GM18502 (cell line): Measurements from ENCODE around the gene OR2AT4.
A peak's percentile ranks its signal among the peaks of the same experiment; 100 is the strongest.
"Not testable (repeated sequence)": the region's sequence is repeated elsewhere in the genome, so short reads cannot be mapped to it uniquely, and the experiment has no call there.

Source experiments
- ATAC-seq: cut with Tn5 transposase; IDR thresholded peaks from one replicate; pipeline ENCODE4 v1.9.1; 2021; ENCODE audit warnings: mild to moderate bottlenecking; ENCODE audit not compliant: unreplicated experiment, poor library complexity

Gene OR2AT4

DNA sequence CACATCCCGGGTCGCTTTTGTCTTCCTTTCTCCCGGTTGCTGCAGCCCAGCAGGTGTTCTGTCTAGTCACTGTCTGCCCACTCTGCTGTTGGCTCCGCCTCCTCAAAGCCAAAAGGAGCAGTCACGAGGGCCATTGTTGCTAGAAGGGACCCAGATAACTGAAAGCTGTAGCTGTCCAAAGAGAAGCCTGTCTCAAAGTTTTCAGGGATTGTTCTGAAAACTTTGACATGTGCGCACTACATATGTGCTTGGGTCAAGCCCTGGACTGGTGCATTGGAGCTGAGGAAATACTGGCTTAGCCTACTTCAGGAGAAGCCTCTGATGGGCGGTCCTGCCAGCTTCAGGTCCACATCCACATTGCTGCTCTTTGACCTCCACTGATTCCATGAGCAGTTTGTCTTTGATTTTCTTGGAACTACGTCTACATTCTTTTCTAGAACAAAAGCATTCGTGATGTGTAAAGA is 8.8 kb upstream of the OR2AT4 start:
- ATAC-seq: no peak

- no peak for ATAC-seq
These were observed 6.8 kb upstream of the OR2AT4 start for GRCh38 chr11:75103380-75104026.

GRCh38 chr11:75101424-75102128 is 4.9 kb upstream of the OR2AT4 start:
- ATAC-seq: no peak

DNA sequence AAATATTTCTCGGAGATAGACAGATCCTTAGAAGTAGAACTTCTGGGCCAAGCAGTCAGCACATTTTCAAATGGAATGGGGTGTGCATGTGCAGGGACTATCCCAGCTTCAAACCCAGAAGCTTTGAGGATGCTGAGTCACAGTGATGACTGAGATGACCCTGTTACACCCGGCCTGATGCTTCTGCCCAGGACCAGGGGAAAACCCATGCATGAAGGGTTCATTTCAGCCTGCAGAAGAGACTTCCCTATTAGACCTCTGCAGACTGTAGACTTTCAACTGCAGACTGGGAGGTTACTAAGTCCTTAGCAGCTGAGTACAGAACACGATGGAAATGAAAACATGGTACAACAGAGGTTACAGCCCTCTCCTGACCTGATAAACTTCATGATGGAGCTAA is 3.6 kb upstream of the OR2AT4 start:
- peak; percentile 95 for ATAC-seq

DNA sequence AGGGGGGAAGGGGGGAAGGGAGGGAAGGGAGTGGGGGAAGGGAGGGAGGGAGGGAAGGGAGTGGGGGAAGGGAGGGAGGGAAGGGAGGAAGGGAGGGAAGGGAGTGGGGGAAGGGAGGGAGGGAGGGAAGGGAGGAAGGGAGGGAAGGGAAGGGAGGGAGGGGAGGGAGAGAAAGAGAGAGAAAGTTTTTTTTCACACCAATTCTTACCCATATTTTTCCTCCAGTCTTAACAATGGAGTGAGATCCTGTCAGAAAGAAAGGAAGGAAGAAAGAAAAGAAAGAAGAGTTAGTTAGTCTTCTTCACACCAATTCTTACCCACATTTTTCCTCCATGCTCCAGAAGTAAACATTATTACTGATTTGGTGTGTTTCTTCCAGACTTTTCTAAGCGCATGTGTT is 3.0 kb upstream of the OR2AT4 start:
- no peak for ATAC-seq

- ATAC-seq: not testable (repeated sequence)
These were observed 2.3 kb upstream of the OR2AT4 start for GRCh38 chr11:75098835-75099439.

- not testable (repeated sequence) for ATAC-seq
These were observed 1.5 kb upstream of the OR2AT4 start for GRCh38 chr11:75098181-75098580.

GRCh38 chr11:75097173-75097557 is 489 bp upstream of the OR2AT4 start:
- no peak for ATAC-seq

DNA sequence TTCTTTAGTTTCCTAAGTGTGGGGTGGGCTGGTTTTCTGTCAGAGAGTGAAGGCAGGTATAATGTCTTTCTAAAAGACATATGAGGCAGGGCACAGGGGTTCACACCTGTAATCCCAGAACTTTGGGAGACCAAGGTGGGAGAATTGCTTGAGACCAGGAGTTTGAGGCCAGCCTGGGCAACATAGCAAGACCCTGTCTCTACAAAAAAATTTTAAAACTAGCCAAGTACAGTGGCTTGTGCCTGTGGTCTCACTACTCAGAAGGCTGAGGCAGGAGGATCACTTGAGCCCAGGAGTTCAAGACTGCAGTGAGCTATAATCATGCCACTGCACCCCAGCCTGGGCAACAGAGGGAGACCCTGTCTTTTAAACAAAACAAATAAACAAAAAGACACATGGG is 2.3 kb downstream of the OR2AT4 start:
- not testable (repeated sequence) for ATAC-seq

DNA sequence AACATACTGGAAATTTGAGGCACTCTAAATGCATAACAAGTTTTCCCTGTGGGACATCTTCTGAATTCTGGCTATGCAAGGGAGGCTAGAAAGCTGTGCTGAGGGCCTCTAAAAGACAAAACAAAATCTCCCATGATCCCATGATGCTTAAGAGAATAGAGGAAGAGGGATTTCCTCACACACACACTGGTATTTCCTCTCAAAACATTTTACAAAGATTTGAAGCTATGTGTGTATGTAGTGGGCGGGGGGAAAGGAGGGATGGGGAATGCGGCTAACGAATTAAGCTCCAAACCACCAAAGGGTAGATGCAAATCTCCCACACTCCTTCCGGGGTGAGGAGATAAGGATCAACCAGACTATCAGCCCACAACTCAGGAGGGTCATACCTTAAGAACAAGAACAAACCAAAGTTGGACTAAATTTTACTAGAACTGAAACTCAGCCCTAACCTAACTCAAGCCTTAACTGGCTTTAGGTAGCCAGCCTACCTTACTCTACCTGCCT is 6.0 kb downstream of the OR2AT4 start:
- no peak for ATAC-seq

DNA sequence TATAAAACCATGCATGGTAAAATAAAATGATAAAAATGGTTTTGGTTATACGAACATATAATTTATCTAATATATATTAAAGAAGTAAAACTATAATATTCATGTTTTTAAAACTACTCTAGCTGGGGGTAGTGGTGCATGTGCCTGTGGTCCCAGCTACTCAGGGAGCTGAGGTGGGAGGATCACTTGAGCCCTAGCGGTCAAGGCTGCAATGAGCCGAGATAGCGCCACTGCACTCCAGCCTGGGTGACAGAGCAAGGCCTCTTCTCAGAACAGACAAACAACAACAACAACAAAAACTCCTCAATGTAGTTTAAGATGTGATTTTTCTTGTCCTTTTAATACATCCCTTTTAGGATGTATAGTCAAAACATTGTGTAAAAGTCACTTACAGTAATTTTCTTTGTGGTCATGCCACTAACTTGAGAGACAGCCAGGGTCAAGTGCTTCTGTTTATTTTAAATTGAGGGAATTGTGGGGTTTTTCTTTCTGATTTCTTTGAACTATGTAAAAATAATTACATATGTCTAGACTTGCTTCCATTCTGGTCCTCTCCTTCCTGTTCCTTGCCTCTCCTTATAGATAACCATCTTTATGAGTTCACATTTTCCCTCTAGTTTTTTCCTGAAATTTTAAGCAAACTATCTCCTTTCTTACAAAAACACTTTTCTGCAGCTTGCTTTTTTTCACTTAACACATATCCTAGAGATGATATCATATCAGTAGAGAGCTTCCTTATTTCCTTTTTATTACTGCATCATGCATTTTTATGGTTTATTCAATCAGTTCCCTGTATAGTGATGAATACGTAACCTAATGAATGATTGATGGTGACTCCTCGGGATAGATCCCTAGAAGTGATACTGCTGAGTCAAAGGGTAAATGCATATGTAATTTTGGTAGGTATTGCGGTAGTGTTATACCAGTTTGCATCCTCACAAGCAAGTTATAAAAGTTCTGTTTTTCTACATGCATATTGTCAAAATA is 9.1 kb downstream of the OR2AT4 start:
- ATAC-seq: no peak

GRCh38 chr11:75084883-75085282 is 11.8 kb downstream of the OR2AT4 start:
- no peak for ATAC-seq

GRCh38 chr11:75083217-75083605 is 13.5 kb downstream of the OR2AT4 start:
- no peak for ATAC-seq

DNA sequence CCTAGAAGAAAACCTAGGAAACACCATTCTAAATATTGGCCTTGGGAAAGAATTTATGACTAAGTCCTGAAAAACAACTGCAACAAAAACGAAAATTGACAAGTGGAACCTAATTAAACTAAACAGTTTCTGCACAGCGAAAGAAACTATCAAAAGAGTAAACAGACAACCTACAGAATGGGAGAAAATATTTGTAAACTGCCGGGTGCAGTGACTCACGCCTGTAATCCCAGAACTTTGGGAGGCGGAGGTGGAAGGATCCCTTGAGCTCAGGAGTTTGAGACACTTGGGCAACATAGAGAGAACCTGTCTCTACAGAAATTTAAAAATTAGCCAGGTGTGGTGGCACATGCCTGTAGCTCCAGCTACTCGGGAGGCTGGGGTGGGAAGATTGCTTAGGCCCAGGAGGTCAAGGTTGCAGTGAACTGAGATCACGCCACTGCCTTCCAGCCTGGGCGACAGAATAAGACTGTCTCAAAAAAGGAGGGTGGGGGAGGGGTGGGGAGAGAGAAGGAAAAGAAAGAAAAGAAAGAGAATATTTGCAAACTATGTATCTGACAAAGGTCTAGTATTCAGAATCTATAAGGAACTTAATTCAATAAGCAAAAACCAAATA is 14.0 kb downstream of the OR2AT4 start:
- ATAC-seq: no peak

DNA sequence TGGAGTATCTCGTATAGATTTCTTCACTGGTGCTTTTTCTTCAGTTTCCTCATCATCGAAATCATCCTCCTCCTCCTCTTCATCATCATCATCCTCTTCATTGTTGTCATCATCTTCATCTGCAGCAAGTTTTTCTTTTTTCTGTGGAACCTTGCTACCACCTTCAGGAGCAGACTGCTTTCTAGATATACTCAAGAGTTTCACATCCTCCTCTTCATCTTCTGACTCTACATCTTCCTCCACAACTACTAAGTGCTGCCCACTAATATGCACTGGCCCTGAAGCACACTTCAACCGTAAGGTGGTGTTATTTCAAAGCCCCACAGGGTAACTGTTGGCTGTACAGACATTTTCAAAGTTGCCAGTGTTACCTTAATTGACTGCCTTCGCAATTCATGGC is 17.1 kb downstream of the OR2AT4 start:
- no peak for ATAC-seq

DNA sequence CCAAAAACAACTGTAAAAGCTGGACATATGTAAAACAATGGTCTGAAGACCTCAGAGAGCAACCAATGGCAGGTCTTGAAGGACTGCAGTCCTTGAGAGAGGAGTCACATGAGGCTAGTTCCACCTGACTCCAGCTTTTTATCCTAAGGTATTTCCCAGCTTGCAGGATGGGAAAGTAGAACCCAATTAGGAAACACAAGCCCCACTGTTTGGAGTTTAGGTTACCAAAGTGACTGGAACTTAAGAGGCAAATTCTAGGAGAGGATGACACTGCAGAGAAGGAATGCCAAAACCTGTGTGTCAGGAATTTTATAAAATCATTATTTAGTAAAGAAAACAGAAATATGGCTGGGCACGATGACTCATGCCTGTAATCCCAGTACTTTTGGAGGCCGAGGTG is 18.4 kb downstream of the OR2AT4 start:
- no peak for ATAC-seq

- no peak for ATAC-seq
These were observed 19.4 kb downstream of the OR2AT4 start for GRCh38 chr11:75077316-75077715.

- no peak for ATAC-seq
These were observed 20.0 kb downstream of the OR2AT4 start for GRCh38 chr11:75076671-75077070.

DNA sequence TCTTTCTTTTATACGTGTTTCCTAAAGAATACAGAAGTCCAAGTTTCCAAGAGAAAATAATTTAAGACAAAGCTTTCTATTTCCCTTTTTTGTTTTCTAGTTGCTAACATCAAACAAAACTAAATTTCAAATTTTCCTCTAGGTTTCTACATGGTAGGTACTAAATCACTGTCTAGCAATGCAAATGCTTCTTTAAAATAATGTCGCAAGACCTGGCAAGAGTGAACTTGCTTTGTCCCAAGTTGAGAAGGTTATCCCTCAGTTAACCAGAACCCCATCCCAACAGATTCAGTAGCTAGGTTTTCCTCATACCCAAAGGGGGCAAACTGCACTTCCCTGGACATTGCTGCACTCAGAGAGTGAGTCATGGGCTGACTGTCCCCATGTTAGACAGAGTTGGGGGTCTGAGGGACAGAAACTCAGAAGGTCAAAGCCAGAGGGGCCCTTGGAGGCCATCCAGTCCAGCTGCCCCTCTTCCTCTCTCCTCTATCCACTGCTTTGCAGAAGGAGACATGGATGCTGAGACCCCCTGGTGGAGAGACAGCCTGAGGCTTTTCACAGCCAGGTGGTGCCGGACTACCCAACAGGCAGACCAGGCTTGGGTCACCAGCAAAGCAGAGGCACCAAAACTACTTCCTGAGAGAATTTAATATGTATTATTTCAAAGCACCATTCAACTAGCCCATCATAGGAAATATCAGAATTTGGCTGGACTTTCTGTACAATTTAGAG is 23.1 kb downstream of the OR2AT4 start:
- ATAC-seq: no peak
